Lower lobe of right lung (tissue), 2 donors: ENCODE results near the gene ACRBP. TPM values are rescaled to one million over a fixed set of nuclear protein-coding genes. Genes with fewer than 3 reads are reported as not detected.

Experiments used
- ATAC-seq, 2 donors: fragments of 200-7000 bp; cut with Tn5 transposase; one replicate each; pipeline ENCODE4 v1.9.1; 2020 to 2022; ENCODE audit warnings: mild to moderate bottlenecking in 2 of 2, moderate library complexity in 2 of 2
- DNase-seq: peaks from one replicate; pipeline ENCODE4 v3.0.0-alpha.2; 2020
- H3K27ac ChIP-seq: fragments of 200-600 bp; one replicate; pipeline ENCODE4 v1.8.0; 2022
- H3K27me3 ChIP-seq: fragments of 200-600 bp; one replicate; pipeline ENCODE4 v1.8.0; 2022; ENCODE audit warnings: low read depth
- H3K36me3 ChIP-seq: fragments of 200-600 bp; one replicate; pipeline ENCODE4 v1.8.0; 2022; ENCODE audit warnings: mild to moderate bottlenecking
- H3K4me1 ChIP-seq: fragments of 200-600 bp; one replicate; pipeline ENCODE4 v1.8.0; 2022
- H3K4me3 ChIP-seq: fragments of 200-600 bp; one replicate; pipeline ENCODE4 v1.8.0; 2022; ENCODE audit warnings: mild to moderate bottlenecking
- H3K9me3 ChIP-seq: fragments of 200-600 bp; one replicate; pipeline ENCODE4 v1.8.0; 2022
- CTCF ChIP-seq: fragments of 200-600 bp; IDR thresholded peaks from one replicate; pipeline ENCODE4 v1.8.0; 2022; ENCODE audit warnings: antibody characterized with exemption, mild to moderate bottlenecking
- intact Hi-C: fragments of 100-400 bp; cut with DNase I; formaldehyde crosslinking; loops from one replicate; pipeline ENCODE4 v1.11.0; 2022
- total RNA-seq: library from RNA; stranded (reverse); fragmentation: NEBNext Ultra II Directional; extraction: Animal tissue kit (Norgen Biotek cat#: 25700); gene quantifications from one replicate; pipeline ENCODE4 v1.2.1, GENCODE V29; 2021
- donor health status: DM: no; HTN: yes; CAD: no; lungs with severe emphysema.

ACRBP gene
- total RNA-seq, 1 donor from 2014 or later, result 7.2 TPM

DNA sequence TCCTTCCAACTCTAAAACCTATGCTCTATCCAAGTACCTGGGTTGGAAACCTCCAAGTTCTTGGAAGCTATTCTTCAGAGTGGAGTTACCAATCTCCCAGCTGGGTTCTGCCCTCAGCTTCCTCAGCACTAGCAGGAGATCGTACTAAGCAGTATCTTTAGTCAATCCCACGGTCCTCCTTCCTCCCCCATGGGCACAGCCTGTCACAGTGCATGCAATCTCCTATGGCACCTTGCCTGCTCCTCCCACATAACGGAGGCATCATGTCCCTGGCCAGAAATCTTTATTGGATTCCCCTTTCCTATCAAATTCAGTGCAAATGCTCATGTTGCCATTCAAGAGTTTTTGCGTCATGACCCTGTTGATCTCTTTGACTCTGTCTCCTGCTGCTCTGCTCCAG lies 6.1 kb downstream of the ACRBP start:
- H3K27me3 ChIP-seq, result no peaks in the 10 kb centered on the region
- no peak for TF ChIP-seq CTCF
- H3K4me3 ChIP-seq, result no peak overlapping the region
- no peak for ATAC-seq
- H3K36me3 ChIP-seq, result no peaks in the 10 kb centered on the region
- intact Hi-C loops, result no loop called here
- no peak for DNase-seq
- H3K9me3 ChIP-seq, result no peaks in the 10 kb centered on the region
- no peak overlapping the region for H3K27ac ChIP-seq
- H3K4me1 ChIP-seq, result peaks cover 30% of the 10 kb centered on the region

- H3K4me3 ChIP-seq, result no peak overlapping the region
- H3K36me3 ChIP-seq, result no peaks in the 10 kb centered on the region
- peaks cover 30% of the 10 kb centered on the region for H3K4me1 ChIP-seq
- H3K9me3 ChIP-seq, result no peaks in the 10 kb centered on the region
- intact Hi-C loops, result no loop called here
- no peak overlapping the region for H3K27ac ChIP-seq
- ATAC-seq (no peak), DNase-seq (no peak)
- no peaks in the 10 kb centered on the region for H3K27me3 ChIP-seq
- TF ChIP-seq CTCF, result no peak
Observed at GRCh38 chr12:6640497-6640896, 6.7 kb downstream of the ACRBP start.

DNA sequence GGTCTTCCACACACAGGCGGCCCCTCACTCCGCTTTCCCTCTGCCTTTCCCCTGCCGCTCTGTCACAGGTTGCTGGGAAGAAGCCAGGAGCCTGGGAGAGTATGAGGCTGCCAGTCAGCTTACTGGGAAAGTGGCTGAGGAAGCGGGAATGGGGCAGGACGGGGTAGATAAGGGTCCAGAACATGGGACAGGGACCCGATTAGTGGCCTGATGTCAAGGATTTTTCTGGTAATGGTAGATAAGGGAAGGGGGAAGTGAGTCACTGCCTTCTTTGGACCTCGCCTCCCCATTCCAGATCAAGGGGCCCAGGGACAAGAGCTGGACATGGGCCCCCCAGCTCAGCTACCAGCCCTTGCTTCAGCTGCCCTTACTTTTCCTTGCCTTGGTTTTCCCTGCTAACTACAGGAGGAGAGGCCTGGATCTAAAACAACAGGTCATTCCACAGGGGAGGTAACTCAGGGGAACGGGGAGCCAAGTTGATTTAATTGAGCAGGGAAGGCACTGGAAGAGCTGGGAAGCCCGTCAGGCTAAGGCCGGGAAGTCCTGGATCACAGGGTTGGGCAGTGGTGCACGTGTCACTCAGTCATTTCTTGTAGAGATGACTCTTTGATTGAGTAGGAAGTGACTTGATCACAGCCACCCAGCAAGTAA lies 8.0 kb downstream of the ACRBP start:
- ATAC-seq (no peak), DNase-seq (no peak)
- H3K36me3 ChIP-seq, result no peaks in the 10 kb centered on the region
- H3K4me3 ChIP-seq, result no peak overlapping the region
- no peaks in the 10 kb centered on the region for H3K27me3 ChIP-seq
- intact Hi-C loops, result no loop called here
- peaks cover 30% of the 10 kb centered on the region for H3K4me1 ChIP-seq
- peak overlapping the region; percentile 31 for H3K27ac ChIP-seq
- no peak for TF ChIP-seq CTCF
- H3K9me3 ChIP-seq, result no peaks in the 10 kb centered on the region

DNA sequence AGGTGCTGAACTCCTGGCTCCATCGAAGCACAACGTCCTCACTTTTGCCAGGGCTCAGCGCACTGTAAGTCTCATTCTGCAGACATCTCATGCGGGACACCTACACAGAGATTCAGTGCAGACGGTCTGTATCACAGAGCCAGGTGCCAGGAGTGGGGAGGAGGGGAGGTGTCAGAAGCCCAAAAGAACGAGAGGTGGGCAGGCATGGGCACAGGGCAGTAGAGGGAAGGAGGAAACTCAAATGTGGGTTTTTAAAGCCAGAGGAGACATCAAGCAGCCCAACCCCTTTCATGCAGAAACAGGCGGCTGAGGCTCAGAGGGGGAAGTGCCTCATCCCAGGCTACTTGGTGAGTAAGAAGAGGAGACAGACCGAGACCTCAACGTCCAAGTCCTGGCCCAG lies 8.9 kb downstream of the ACRBP start:
- Histone ChIP-seq H3K4me1 (peaks cover 24% of the 10 kb centered on the region), H3K9me3 (no peaks in the 10 kb centered on the region), H3K4me3 (no peak overlapping the region), H3K36me3 (no peaks in the 10 kb centered on the region), H3K27me3 (no peaks in the 10 kb centered on the region), H3K27ac (peak overlapping the region; percentile 31)
- no peak for TF ChIP-seq CTCF
- peak in 1 of 2 donors; percentile 9 for ATAC-seq
- no peak for DNase-seq
- intact Hi-C loops, result no loop called here

DNA sequence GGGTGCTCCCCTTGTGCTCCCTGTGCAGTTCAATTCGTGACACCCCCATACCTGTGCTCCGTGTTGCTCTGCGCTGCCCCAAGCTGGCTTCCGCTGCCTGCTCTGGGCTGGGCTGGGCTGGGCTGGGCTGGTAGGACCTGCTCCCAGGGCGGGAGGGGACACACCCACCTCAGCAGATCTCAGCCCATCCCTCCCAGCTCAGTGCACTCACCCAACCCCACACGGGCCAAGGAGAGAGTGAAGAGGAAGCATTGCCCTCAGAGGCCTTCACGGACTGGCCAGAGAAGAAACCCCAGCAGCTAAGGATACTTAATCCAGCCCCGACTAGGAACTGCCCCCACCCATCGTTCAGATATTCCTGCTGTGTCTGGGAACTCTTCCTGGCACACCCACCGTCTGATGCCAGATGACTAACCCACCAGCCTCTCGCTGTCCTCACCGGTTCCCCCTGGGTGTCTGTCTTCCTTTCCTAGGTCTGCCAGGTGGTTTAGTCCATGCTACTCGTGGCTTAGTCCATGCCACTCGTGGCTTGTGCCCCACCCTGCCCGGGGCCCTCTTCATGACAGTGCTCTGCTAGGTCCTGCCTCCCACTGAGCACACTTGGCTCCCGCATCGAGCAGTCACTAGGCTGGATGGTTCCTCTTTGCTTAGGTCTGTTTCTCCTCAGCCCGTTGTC lies 11.2 kb downstream of the ACRBP start, which contains the start of gene LPAR5:
Gene LPAR5, minus strand, starts transcription at position 104 of the 676 bp plus-strand sequence. CDS start 14,711 bp downstream, outside the sequence.
- no peaks in the 10 kb centered on the region for H3K27me3 ChIP-seq
- DNase-seq (peak; percentile 62), ATAC-seq (peak; percentile 48 to 75)
- H3K4me3 ChIP-seq, result peak within 1 kb of the TSS; percentile 7
- H3K4me1 ChIP-seq, result peaks cover 15% of the 10 kb centered on the region
- intact Hi-C loops, result no loop called here
- H3K36me3 ChIP-seq, result no peaks in the 10 kb centered on the region
- TF ChIP-seq CTCF, result no peak
- H3K9me3 ChIP-seq, result no peaks in the 10 kb centered on the region
- peak within 1 kb of the TSS; percentile 60 for H3K27ac ChIP-seq
